GM15510 (cell line): ENCODE results near the gene CNIH2.

Source experiments
- POLR2A ChIP-seq: IDR thresholded peaks from 3 replicates; pipeline ENCODE4 v1.6.1; 2011; ENCODE audit warnings: borderline replicate concordance; ENCODE audit not compliant: insufficient read length; ENCODE audit errors: extremely low read depth

The CNIH2 gene

DNA sequence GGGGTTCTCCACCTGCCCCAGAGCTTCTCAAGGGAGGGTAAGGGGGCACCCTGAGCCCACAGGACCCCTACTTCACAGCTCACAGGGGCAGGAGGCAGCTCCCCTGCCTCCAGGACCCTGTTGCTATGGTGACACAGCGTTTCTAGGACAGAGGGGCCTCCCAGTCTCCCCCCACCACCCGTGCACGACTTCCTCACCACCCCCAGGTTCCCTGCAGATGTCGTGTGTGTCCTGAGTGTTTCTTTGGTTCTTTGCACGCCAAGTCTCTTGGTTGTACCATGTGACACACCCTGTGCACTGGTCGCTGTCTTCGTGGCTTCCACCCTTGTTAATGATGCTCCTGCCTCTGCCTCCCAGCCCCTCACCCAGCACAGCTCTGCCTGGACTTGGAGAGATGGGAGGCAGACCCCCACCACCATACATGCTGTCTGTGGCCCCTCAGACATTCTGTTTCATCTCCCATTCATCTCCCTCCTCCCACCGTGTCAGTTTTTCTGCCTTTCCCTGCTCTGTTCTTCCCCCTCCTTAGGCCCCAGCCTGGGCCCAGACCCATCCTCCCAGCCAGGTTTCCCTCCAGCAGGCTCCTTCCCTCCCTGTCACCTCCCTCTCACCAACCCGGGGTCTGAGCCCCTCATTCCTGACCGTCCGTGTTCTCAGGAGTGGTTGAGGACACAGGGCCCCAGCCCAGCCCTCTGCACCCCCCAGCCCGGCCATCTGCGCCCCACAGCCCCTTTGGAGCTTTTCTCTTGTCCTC lies 34.0 kb upstream of the CNIH2 start:
- TF ChIP-seq POLR2A, result no peak

DNA sequence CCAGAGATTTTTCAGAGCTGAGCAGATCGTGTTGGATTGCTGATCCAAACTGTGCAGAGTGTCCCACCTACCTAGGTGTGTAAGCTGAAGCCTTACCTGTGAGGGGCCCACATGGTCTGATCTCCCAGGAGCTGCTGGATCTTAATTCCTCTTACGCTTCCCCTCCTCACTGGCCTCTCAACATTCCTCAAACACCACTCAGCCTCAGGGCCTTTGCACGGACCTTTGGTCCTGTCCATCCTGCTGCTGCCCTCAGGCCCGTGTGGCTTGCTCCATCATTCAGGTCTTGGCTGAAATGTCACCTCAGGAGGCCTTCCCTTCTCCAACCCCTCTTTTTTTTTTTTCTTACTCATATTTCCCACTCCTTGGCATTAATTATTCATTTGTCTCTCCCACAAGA lies 30.7 kb upstream of the CNIH2 start:
- no peak for TF ChIP-seq POLR2A

DNA sequence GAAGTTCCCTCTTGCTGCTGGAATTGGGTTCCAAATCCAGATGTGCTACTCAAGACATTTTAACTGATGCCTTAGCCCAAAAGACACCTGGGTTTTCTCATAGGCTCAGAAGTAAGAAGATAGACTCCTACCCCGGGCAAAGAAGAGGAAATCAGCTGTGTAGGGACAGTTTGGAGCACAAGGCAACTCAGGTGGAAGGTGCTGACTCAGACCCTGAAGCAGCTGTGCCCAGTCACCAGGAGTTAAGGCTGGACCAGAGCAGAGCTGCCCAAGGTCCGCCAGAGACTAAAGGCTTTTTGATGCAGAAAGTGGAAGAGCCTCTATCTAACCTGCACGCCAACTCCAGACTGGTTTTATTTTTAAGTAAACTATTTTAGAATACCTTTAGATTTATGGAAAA lies 30.2 kb upstream of the CNIH2 start:
- no peak for TF ChIP-seq POLR2A

DNA sequence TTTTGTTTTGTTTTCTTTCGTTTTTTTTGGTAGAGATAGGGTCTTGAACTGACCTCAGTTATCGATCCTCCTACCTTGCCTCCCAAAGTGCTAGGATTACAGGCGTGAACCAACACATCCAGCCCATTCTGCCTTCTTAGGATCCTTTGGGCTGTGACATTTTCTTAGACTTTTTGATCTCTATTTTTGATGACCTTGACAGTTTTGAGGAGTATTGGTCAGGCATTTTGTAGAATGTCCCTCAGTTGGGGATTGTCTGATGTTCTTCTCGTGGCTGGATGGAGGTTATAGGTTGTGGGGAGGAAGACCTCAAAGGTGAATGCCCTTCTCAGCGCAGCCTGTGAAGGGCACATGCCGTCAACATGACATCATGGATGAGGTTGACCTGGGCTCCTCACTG lies 29.1 kb upstream of the CNIH2 start:
- TF ChIP-seq POLR2A, result no peak

DNA sequence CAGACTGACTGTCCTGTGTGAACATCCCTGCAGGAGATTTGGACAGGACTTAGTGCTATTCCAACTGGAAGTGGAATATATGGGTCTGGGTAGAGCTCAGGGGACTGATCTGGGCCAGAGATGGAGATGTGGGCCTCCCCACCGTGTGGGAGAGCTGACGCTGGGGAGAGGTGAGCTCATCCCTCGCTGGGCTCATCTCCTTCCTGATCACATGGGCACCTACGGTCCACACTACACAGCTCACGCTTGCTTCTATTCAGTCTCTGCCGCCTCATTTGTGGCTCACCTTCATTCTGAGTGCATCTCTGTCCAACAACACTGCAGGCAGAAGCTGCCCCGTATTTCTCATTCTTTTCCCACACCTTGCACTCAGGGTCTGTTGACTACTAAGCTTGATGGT lies 26.2 kb upstream of the CNIH2 start:
- TF ChIP-seq POLR2A, result no peak

DNA sequence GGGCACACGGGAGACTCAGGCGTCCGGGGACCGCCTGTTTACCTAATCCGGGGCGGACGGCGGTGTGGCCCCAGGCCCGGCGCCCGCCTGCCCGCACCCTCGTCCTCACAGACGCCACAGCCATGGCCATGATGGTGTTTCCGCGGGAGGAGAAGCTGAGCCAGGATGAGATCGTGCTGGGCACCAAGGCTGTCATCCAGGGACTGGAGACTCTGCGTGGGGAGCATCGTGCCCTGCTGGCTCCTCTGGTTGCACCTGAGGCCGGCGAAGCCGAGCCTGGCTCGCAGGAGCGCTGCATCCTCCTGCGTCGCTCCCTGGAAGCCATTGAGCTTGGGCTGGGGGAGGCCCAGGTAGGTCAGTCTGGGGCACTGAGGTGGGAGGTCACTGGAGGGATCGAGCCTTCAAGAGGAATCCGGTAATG lies 19.5 kb upstream of the CNIH2 start:
- no peak for TF ChIP-seq POLR2A

GRCh38 chr11:66259225-66259624 lies 18.8 kb upstream of the CNIH2 start:
- no peak for TF ChIP-seq POLR2A

GRCh38 chr11:66259956-66260355 lies 18.0 kb upstream of the CNIH2 start:
- no peak for TF ChIP-seq POLR2A

GRCh38 chr11:66261578-66261977 lies 16.4 kb upstream of the CNIH2 start:
- TF ChIP-seq POLR2A, result no peak

DNA sequence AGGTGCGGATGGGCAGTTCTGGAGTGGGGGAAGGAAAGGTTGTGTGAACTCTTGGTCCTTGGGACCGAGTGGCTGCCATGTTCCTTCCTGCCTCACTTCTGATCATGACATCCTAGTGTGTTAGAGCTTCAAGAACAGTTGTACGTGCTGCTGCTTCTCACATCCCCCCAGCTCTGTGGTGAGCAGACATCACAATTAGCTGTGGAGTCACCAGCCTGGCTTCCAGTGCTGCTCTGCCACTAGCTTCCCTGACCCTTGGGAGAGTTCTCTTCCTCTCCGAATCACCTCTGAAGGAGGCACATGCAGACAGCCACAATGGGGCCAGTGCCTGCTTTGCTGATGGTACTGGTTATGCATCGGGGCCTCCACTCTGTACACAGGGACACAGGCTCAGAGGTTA lies 15.8 kb upstream of the CNIH2 start:
- no peak for TF ChIP-seq POLR2A

DNA sequence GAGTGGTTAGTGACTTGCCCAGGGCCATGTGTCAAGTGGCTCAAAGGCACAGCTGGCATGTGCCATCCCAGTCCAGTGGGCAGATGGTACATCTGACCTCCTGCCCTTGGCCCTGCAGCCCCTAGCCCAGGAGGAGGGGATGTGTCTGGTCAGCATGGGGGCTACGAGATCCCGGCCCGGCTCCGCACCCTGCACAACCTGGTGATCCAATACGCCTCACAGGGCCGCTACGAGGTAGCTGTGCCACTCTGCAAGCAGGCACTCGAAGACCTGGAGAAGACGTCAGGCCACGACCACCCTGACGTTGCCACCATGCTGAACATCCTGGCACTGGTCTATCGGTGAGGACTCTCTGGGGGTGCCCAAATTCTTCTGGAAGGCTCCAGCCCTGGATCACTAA lies 15.3 kb upstream of the CNIH2 start:
- TF ChIP-seq POLR2A, result no peak

DNA sequence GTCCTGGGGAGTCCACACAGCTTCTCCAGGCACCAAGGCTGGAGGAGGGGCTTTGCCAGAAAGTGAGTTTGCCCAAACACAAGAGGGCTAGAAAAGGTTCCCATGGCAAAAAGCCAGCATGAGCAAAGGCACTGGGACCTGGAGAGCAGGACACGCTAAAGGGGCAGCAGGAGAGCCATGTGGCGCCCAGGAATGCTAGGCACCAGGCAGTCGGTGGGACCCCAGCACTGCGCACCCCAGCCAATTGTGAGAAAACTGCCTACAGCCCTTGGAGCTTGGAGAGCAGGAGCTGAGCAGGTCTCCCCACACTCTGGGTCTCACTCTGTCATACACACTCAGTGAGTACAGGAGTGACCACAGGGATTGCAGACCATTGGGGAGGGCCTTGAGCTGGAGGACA lies 14.7 kb upstream of the CNIH2 start:
- TF ChIP-seq POLR2A, result no peak

- no peak for TF ChIP-seq POLR2A
Observed at GRCh38 chr11:66263785-66264184, 14.2 kb upstream of the CNIH2 start.

GRCh38 chr11:66264383-66264782 lies 13.6 kb upstream of the CNIH2 start:
- TF ChIP-seq POLR2A, result no peak

DNA sequence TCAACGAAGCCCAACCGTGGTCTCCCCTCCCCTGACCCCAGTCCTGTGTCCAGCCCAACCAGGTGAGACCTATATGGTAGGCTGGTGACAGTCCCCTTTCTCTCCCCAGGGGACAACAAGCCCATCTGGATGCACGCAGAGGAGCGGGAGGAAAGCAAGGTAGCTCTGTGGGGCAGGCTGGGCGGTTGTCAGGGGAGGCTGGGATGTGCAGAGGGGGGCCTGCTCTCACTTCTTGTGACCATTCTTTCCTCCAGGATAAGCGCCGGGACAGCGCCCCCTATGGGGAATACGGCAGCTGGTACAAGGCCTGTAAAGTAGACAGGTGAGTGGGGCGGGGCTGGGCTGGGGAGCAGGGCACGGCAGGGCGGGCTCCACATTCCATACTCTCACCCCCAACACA lies 13.1 kb upstream of the CNIH2 start:
- no peak for TF ChIP-seq POLR2A

DNA sequence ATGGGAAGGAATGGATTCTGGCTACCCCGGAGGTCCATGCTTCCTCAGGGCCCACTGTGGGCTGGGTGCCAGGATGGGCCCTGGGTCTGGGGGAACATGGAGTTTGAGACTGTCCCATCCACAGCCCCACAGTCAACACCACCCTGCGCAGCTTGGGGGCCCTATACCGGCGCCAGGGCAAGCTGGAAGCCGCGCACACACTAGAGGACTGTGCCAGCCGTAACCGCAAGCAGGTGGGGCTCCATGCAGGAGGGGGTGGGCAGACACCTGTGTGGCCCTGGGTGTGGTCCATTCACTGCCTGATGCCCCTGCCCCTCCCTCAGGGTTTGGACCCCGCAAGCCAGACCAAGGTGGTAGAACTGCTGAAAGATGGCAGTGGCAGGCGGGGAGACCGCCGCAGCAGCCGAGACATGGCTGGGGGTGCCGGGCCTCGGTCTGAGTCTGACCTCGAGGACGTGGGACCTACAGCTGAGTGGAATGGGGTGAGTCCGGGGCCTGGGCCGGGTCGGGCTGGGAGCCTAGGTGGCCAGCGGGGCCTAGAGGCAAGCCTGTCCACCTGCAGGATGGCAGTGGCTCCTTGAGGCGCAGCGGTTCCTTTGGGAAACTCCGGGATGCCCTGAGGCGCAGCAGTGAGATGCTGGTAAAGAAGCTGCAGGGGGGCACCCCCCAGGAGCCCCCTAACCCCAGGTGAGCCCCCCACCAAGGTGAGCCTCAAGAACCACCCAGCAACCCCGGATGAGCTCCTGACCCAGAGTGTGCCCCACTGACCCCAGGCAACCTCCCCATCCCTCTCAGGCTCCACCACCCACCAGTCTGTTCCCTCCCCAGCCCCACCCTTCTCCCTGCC lies 12.2 kb upstream of the CNIH2 start:
- TF ChIP-seq POLR2A, result no peak
